ENCODE measurements around the gene KRT86.
"Not testable (repeated sequence)": the region's sequence is repeated elsewhere in the genome, so short reads cannot be mapped to it uniquely, and the experiment has no call there.

Gene KRT86

GRCh38 chr12:52291267-52291935 lies 17.0 kb downstream of the KRT86 start, which contains the start of gene KRT81:
Gene KRT81 (minus strand): TSS chr12:52291534. CDS start chr12:52291465, 69 bp downstream.
- DNase-seq (ENCODE audit: low spot score) = no peak

- DNase-seq (ENCODE audit: low spot score) = no peak
Measured at GRCh38 chr12:52293926-52294325, 19.5 kb downstream of the KRT86 start.

DNA sequence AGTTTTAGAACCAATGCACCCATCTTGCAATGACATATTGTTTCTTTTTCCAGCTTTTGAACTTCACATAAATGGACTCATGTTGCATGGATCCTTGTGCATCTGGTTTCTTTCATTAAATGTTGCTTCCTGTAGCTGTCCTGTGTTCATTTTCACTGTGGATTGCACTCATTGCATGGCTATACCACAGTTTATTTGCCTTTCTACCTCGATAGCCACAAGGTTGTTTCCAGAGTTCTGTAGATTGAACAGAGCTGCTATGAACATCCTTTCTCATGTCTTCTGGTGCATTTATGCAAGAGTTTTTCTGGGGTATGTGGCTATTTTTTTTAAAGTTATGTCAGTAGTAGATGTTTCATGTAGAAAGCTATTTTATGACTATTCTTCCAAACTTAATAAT lies 20.4 kb downstream of the KRT86 start:
- DNase-seq (ENCODE audit: low spot score) = no peak

- no peak for DNase-seq (ENCODE audit: low spot score)
Measured at GRCh38 chr12:52295663-52296062, 21.2 kb downstream of the KRT86 start.

GRCh38 chr12:52296572-52297215 lies 22.2 kb downstream of the KRT86 start:
- DNase-seq (ENCODE audit: low spot score) = no peak

DNA sequence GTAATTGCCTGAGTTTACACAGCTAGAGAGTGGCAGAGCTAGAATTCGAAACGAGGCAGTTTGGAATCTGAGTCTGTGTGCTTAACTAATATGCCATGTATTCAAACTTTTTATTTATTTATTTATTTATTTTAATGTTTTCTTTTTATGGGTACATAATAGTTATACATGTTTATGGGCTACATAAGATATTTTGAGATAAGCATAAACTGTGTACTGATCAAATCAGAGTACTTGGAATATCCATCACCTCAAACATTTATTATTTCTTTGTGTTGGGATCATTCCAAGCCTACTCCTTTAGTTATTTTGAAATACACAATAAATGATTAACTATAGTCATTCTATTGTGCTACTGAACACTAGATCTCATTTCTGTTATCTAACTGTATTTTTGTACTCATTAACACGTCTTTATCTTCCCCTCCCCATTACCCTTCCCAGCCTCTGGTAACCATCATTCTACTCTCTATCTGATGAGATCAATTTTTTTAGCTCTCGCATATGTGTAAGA lies 24.3 kb downstream of the KRT86 start:
- DNase-seq (ENCODE audit: low spot score) = no peak

DNA sequence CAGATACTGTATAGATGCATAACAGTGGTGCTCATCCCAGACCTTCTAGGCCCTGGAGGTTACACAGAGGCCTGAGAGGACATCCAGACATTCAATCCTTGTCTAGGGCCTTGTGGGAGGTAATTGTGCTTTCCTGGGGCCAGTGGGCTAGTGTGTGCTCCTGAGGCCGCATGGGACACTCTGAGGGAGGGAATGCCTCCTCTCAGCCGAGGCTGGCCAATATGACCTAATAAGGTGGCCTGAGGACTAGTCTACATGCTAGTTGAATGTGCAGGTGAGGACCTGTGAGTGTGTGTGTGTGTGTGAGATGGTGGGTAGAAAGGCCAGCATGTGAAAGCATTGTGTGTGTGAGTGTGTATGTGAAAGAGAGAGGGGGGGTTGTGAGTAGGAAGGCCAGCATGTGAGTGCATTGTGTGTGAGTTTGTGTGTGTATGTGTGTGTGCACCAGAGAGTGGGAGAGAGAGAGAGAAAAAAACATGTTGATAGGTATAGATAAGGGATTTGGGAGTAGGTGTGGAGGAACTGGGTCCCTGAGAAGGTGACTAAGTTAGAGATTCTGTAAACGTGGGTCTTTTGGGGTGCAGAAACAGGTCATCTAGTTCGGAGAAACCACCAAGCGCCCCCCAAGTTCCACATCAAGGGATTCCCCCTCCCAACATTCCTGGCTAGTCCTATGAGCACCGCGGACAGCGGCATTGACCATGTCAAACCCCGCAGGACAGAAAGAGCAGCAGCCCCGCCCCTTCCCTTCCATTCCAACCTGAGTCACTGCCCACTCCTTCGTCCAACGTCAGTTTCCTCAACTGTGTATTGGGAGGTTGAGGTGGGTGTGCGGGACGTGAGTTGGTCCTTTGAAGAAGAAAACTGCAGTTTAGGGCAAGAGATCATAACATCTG lies 26.6 kb downstream of the KRT86 start:
- no peak for DNase-seq (ENCODE audit: low spot score)

GRCh38 chr12:52301721-52302120 lies 27.3 kb downstream of the KRT86 start:
- DNase-seq (ENCODE audit: low spot score) = not testable (repeated sequence)

DNA sequence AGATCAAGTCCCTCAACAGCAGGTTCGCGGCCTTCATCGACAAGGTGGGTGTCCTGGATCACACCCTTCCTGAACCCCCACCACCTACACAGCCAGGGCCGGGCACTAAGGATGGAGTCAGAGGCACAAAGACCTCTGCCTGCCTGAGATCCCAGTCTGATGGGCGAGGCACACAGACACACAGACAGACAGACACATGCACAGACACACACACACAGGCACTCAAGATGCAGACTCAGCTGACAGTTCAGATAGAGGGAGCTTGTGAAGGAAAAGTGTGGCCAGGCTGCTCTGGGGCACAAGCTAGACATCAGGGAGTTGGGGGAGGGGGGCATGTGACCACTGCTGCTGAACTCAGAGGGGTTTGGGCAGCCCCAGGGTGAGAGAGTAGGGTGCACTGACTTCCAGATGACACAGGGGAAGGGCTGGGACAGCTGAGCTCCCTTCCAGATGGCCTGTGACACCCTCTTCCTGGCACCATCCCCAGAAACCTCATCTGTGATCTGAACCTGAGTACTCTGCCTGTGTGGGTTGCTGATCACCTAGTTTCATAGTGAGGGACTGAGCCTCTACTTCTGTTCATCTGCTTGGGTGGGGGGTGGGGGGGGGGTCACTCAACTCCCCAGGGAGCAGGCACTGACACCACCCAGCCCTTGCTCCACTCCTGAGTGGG lies 27.9 kb downstream of the KRT86 start:
- DNase-seq (ENCODE audit: low spot score) = not testable (repeated sequence)

GRCh38 chr12:52304941-52305411 lies 30.5 kb downstream of the KRT86 start:
- not testable (repeated sequence) for DNase-seq (ENCODE audit: low spot score)

GRCh38 chr12:52305921-52306705 lies 31.7 kb downstream of the KRT86 start:
- peak; percentile 51 for DNase-seq (ENCODE audit: low spot score)

- DNase-seq (ENCODE audit: low spot score) = no peak
Measured at GRCh38 chr12:52306731-52307130, 32.3 kb downstream of the KRT86 start.

DNA sequence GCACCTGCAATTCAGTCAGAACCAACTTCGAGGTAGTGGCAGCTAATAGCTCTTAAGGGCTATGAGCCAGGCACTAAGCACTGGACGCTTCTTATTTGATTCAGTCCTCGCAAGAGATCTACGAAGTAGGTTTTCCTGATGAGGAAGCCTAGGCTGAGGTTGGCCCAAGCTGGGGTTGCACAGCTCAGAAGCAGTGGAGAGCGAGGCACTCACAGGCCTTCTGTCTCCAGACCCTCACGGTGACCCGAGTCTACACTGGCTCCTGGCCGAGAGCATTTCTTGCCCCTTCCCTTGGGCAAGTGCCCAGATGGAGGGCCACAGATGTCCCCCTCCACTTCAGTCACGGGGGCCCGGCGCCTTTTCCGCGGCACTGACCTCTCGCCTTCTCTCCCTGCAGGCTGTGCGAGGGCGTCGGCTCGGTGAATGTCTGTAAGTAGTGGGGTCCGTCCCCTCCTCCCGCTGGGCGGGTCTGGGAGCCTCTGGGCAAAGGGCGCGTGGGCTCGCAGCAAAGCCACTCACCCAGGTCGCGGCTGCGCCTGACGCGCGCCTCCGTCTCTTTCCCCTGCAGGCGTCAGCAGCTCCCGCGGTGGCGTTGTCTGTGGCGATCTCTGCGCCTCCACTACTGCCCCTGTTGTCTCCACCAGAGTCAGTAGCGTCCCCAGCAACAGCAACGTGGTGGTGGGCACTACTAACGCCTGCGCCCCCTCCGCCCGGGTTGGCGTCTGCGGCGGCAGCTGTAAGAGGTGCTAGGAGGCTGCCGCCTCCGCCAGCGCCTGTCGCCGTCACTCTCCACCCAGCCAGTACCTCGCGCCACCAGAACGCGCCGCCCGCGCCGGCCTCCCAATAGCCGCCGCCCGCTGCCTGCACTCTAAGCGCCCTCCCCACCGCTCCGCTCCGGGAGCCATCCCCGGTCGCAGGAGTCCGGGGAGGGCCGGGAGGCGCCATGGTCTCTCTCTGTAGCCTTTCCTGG lies 33.7 kb downstream of the KRT86 start:
- DNase-seq (ENCODE audit: low spot score) = peak; percentile 68

DNA sequence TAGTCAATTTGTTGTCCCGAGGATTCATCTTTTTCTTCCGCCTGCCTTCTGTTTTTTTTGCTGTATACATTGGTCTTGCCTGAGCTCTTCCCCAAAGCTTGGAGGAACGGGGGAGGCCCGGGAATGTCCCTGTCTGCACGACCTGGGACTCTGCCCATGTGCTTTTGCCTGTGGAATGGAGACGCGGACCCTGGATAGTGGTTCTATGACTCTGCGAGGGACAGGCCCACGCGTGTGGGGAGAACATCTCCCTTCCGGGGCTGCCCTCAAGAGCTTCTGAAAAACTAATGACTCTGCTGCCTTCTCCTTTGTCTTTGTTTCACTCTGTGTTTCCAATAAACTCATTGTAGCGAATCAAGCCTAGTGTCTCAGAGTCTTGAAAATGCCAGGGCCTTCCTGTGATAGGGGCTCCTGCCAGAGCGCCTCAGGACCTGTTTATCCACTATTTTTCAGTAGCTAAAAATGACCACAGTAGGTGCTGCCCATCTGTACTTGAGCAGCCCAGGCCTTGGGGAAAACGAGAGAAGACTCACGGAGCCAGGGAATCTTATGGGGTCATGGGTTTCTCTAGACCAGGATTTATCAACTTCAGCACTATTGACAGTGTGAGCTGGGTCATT lies 34.5 kb downstream of the KRT86 start:
- no peak for DNase-seq (ENCODE audit: low spot score)

DNA sequence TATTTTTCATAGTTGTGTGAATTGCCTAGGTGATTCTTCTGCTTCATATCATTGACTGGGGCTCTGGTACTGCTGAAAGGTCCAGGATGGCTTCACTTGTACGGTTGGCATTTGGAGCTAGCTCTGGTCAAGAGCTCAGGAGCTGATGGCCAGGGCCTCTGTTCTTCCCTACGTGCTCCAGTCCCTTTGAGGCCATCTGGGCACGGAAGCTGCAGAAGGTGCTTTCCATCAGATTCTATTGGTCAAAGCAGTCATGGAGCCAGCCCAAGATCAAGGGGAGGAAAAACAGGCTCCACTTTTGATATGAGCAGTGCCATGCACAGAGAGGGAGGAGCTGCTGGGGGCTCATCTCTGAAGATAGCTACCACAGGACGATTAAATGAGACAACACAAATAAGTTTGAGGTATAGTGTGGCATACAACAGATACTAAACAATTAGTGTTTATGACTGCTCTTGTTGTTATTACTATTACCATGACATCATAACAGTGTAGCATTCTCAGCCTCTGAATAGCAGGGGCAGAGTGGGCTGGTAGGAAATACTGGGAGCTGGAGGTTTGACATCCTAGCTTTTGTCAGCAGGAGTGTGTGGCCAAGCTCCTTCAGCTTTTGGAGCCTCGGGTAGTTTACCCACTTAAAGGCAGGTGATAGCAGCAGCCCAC lies 36.3 kb downstream of the KRT86 start:
- DNase-seq (ENCODE audit: low spot score) = no peak

- DNase-seq (ENCODE audit: low spot score) = no peak
Measured at GRCh38 chr12:52311285-52311648, 36.8 kb downstream of the KRT86 start.

GRCh38 chr12:52312086-52312485 lies 37.6 kb downstream of the KRT86 start:
- DNase-seq (ENCODE audit: low spot score) = no peak

DNA sequence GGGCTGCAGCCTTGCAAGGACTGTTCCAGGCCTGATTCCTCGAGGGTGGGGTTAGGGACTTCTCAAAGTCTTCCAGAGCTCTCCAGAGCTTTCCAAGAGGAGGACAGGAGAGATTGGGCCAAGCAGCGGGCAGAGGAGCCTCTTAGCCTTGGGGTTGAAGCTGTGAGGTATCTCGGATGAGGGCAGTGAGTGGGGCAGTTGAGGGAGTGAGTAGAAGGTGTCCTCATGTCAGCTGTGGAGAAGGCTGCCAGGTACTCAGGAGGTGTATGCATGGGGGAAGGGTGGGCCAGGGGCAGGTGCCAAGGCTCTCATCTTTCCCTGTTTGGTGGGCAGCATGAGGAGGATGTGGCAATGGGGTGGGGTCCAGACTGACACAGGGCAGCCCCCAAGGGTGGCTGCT lies 39.0 kb downstream of the KRT86 start:
- no peak for DNase-seq (ENCODE audit: low spot score)

- no peak for DNase-seq (ENCODE audit: low spot score)
Measured at GRCh38 chr12:52313926-52314325, 39.5 kb downstream of the KRT86 start.
